HG02623 (cell line): ENCODE data around the gene ERMN.
A peak's percentile ranks its signal among the peaks of the same experiment; 100 is the strongest.

ENCODE experiments used
- ATAC-seq: cut with Tn5 transposase; IDR thresholded peaks from one replicate; pipeline ENCODE4 v1.9.1; 2021; ENCODE audit warnings: moderate library complexity; ENCODE audit not compliant: unreplicated experiment

ERMN gene

DNA sequence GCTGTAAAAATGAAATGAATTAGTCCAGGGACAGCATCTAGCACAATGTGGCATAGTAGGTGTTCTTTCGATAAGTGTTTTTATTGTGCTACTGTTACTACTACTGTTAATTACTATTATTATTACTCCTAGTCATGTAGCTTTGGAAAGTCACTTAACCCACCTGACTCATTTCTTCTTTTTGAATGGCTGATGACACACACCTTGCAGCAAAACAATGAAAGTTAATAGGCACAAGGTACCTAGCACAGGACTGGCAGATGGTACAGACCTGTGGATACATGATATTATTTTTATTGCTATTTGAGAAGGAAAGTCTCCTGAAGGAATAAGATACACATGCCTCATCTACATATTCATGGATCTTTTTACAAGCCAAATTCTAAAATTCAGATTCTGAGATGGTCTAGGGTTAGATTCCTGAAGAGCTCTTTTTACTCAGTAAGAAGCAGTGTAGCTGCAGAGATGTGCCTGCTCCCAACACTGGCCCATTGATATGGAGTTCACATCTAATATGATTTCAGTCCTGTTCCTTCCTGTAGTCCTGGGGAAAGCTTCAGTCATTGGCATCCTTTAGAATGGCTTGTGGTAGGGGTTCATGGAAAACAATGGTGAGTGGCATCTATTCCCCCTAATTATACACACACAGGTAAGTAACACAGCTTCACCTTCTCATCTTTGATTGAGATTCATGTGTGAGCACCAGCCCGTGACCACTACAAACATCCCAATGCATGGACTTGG lies 7.9 kb upstream of the ERMN start:
- ATAC-seq: no peak

DNA sequence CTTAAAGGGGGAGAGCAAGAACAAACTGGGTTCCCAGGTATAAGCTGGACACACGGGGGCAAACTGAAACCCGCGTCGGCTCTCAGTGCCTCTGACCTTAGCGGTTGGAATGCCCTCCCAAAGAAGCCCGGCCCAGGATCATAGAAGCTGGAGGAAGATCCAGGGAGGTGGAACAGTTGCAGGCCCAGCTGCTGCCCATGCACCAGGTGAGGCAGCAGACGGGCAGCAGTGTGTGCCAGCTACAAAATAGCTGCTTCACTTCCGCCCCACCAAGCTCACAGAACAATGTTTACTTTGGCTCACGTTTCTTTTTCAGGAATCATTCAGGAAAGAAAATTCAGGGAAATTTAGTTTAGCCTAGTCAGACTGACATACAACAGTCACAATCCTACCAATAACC lies 3.9 kb upstream of the ERMN start:
- no peak for ATAC-seq

DNA sequence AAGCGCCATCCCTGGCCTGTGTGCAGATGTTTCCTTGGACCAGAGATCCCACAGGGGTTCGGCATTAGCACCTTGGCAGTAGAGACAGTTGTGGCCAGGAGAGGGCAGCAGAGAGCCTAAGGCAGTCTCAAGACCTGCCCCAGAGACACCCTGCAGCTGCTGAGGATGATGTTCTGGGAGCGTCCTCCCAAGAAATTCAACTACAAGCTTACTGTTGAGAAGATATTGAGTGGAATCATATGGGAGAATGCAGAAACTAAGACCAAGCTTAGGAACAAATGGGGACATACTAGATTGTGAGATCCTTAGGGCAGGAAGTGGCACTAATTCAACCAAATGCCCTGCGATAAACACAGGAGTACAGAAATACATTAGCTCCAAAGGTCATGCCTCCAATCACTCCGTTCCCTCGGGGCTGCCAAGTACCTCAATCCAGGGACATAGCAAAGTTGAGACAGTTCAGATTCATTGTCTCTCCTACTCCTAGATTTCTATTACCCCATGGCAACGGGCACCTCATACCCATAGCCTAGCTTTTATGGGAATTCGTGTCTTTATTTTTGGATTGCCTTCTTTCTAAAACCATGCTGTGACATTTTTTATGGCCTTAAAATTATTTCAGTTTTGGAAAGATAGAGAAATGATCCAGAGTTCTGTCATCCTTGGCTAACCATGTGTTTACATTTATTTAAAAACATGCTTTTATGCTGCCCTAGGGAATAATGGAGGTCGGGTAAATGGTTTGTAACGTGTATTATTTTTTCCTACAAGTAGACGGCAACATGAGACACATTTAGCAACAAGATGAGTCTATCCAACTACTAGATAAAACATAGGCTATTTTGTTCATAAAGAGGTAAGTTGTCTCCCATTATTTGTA lies 2.2 kb upstream of the ERMN start:
- ATAC-seq: peak; percentile 99

DNA sequence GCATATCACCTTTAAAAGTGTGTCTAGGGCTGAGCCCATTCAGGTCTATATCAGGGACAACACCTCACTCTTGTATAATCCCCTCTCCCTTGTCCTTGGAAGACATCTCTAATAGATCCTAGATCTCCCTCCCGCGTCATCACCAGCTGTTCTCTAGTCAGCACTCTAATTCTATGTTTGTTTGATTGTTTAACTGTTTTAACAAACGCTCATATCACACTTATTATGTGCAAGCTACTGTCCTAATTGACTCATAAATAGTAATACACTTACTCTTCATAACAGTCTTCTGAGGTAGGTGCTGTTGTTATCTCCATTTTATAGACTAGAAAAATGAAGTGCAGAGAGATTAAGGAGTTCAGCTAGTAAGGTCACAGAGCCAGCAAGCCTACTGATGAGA lies 1.6 kb upstream of the ERMN start:
- peak; percentile 24 for ATAC-seq

DNA sequence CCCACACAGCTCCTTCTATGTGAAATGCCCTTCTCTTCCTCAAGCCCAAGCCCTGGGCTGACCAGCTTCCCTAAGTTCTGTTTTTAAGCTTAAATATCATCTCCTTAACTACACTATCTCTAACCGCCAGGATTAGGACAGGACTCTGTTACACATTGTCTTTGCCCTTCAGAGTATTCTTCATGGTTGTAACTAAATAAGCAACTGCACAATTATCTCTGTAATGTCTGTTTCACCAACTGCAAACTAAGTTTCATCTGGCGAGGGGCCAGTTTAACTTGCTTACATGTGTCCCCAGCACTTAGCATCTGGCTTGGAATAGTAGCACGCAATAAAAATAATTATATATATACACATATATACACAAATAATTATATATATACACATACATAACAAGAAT lies 1.1 kb upstream of the ERMN start:
- ATAC-seq: no peak

DNA sequence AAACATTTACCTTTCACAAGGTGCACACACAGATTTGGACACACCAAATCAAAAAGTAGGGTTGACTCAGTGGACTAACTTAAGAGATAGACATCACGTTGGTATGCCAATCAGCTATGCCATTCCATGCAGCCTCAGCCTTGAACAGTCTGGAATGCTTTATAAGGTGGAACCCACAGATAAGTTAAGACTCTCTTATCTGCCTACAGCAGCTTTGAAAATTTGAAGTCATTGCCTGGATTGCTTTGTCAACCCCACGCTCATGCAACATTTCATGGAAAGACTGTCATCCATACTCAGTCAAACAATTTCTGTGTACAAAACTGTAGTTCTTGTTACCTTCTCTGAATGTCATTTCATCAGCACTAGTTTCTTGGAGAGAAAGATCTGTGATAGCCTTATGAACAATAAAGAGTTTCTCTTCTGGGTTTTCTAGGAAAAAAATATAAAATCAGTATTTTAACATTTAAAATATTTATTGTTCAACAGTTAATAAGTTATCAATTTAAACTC lies 1.2 kb downstream of the ERMN start:
- no peak for ATAC-seq

DNA sequence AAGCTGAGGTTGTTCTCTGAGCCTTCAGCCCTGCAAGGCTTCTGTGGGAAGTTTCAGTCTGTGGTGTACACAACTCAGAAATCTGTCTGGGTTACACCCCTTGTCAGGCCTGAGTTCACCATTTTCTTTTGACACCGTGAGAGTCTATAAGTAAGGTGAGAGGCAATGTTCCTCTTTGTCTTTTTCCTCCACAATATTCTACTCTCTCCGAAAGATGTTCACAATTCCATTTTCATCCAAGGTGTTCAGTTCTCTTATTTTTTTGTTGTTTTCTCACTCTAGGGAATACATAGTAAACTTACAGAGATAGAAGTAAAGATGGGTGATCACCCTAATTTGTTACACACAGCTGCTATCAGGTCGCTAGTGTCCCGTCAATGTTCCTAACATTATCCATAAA lies 3.2 kb downstream of the ERMN start:
- ATAC-seq: no peak

DNA sequence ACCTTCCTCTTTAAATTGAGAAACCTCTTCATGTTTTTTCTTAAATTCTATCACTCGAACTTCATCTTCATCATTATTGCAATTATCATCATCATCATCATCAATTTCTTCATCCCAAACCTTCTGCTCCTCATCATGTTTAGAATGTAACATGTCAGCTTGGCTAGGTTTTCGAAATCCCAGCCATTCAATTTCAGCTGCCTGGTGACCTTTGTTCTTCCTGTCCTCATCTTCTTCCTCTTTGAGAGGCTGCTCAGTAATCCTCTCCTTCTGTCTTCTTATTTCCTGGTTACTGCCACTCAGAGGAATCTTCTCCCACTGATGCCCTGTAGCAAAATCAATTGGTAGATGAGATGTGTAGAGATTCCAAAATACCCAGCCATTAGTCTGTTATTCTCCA lies 4.2 kb downstream of the ERMN start:
- no peak for ATAC-seq

DNA sequence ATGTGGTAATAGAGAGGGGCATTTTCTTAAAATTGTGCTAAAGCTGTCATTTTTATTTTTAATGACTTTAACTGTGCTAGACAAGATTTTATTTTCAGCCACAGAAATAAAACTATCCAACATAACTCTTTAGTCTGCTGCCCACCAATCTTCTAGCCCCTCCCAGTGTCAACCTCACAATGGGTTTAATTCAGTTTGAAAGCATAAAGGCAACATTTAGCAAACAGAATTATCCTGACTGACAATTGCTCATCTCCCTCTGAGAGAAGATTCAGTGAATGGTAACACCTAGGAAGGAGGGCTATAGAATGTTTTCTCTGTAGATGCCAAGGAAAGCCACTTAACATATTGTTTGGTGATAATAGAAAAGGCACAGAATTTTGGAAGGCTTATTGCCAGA lies 5.2 kb downstream of the ERMN start:
- ATAC-seq: no peak

DNA sequence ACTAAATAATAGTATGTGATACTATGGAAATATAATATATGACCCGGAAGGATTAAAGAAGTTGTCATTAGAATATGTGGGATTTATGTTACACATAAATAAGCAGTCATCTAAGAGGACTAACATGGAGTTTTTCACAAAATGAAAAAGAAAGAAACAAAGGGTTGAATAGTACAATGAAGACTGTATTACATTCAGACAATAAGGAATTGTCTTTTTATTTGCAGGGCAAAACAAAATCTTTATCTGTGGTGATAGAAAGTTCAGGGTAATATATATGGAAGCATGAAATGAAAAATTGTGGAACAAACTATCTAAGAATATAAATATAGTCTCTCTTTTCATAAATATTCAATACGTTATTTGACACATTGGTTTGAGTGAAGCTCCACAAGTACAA lies 5.8 kb downstream of the ERMN start:
- no peak for ATAC-seq

DNA sequence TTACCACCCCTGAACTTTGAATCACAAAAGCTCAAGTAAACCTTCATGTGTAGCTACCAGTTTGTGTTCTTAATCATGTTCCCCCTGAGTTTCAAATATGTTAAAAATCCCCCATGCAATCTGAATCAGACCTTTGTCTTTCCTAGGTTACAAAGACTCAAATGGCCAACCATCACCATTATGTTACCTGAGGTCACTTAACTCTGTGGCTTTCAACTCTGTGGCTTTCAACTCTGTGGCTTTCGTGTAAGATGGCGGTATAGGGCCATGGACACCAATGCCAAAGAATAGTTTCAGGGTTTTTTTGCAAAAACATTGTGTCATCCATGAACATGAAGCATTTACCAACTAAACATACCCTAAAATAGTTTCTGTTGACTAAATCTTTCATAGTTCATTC lies 6.7 kb downstream of the ERMN start:
- ATAC-seq: no peak

DNA sequence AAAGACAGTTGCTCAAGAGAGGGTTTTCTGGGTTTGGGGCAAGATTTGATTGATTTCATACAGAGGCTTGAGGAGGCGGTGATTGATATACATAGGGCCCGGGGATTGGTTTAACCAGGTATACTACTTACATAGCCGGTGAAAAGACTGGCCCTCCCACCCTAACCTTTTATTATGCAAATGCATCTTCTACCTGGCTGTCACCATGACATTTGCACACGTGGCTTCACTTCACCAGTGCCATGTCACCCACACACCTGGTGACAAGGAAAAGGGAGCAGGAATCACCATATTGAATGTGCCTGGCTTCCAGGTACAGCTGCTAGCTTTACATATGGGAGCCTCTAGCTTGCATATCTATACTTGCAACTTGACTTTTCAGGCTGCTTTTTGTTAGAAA lies 9.7 kb downstream of the ERMN start:
- ATAC-seq: no peak

DNA sequence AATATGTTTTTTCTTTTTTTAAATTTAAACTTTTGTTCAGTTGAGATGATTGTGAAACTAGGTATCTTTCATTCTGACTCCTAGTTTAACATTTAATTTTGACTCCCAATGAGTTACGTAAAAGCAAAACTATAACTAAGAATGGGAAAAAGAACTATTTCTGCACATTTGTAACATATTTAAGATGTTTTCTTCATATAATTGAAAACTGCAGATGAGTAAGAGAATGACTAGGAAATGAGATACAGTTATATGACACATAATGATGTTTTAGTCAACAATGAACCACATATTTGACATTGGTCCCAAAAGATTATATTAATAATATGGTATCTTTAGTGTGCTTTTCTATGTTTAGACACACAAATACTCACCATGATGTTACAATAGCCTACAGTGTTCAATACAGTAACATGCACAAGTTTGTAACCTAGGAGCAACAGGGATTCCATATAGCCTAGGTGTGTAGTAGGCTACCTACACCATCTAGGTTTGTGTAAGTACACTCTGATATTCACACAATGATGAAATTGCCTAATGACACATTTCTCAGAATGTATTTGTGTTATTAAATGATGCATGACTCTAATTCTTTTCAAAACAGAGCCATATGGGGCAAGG lies 12.6 kb downstream of the ERMN start:
- ATAC-seq: peak; percentile 64

DNA sequence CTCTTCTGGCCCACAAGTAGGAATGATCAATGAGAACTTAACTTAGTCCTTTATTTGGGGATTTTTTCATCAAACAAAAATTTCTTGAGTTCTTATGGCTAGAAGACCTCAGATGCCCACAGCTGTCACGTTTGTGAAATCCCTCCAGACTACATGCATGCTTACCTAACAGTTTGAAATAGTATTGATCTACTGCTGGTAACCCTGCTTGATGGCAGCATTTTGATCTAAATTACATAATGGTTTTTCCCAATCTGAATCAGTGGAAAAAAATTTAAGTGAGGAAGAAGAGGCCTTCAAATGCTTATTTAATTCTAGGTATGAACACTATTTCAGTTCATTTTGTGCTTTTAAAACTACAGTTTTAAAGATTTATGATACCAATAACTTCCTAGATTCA lies 13.9 kb downstream of the ERMN start:
- ATAC-seq: no peak

DNA sequence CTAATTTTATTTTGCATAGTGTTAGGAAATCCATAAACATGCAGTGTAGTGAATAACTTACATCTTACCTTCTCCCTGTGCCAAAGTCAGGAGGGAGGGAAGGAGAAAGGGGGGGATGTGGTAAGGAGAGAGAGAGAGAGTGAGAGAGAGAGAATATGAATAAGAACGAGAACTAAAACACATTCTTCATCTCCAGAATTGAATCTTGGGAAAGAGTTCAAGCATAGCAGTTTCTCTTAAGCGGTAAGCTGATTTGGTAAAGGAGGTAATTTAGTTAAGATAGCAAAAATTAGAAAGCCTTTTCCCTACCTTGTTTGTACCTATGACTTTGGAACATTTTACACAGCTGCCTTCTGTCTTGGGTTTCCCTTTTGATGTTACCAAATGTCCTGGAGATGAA lies 15.7 kb downstream of the ERMN start:
- no peak for ATAC-seq

DNA sequence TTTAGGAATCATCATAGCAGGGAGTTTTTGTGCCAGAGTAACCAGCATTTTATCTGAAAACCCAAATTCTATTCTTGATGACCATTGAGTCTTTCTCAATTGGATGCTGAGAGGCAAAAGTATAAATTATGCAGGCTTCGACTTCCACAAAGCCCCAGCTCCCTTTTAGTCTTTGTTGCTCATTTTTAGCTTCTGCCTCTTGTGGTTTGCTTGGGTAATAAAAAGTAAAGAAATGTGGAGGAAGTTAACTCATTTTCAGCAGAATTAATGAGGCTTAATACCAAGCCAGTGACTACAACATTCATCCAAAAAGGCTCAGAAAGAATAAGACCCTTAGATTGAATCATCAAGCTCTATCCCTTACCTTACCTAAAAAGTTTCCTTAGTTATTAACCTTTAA lies 18.6 kb downstream of the ERMN start:
- ATAC-seq: no peak

DNA sequence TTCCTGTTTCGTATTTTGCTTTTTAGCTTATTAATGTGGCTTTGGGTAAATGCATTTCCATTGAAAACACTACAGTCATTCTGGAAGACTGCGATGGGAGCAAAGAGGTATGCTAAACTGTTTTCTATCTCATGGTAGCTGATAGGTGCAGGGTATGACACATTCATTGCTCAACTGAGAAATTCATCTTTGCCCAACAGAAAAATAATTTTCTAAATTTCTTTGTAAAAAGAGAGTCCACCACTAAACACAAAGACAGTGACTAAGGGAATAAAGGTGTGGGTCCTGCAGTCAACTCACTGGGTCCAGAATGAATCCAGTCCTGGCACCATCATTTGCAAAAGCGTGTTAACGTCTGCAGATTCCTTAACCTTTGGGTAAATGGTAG lies 19.9 kb downstream of the ERMN start:
- ATAC-seq: no peak

DNA sequence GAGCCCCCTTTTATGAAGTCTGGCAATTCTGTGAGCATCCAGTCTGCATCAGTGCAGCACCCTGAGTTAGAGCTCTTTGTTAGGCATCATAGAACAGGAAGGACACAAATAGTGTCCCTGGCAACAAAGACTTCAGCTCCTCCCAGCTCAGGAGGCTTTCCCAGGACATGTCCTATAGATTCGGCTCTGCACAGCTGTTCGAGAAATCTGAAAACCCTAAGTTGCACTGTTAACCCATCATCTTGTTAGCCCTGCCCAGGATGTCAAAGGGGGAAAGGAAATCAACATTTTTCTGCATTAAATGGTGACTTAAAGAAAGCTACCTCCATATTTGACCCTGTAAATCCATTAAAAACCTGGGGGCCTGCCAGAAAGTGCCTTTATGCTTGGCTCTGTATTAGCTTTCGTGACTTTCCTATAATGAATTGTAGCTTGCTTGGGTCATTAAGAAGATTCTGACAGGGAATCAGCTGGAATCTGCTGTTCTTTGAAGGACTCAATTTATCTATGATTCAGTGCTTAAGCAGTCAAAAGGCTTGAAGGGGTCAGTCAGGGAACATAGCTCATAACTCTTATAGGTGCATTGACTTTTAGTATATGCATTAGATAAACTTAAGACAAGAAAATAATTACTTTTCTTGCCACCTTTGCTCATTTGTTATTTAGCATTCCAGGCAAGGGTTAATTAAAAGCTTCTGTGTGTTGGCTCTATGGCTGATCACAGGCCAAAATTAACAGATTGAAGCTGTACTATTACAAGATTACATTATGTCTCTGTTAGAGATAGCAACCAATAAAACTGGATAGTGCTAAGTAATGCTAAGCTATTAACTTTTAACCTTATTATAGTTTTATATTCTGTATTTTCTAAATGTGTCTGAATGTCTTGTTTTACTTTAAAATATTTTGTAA lies 20.6 kb downstream of the ERMN start:
- no peak for ATAC-seq

DNA sequence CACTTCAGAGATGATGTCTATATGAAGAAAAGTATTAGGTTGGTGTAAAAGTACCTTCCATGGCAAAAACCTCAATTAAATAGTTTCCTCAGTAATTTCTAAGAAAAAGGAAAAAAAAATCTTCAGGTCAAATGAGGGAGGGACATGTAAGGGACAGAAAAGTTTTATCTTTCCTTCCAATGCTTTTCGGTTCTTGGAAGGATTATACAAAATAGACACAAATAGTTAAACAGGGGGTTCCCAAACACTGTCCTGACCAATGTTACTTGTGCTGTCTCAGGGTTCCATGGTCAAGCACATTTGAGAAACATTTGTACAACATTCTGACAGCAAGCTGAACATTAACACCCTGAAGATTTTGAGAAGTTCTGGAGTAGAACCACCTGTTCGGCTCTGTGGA lies 22.0 kb downstream of the ERMN start:
- ATAC-seq: no peak

DNA sequence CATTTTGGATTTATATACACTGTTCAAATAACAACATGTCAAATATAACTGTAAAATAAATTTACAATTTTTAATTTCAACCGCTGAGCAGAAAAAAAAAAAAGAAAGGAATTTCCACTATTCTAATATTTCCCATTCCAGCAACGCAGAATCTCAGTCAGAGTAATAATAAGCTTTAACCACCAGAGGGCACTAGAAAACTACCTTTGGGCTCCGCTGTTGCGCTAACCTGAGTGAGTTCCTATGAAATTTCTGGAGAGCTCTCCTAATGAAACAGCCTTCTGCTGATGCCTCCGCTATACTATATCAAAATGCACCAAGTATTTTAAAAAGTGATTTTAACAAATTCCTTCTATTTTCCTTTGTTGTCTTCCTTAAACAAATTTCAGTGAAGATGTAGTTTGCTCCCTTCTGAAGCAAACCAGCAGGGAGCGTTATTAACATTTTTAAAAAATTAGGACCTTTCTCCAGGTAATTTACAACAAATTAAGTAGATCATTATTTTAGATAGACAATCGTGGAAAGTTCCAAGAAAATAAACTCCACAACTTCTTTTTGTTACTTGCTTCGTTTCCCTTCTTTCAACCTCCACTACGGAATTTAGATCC lies 23.0 kb downstream of the ERMN start:
- peak; percentile 77 for ATAC-seq
